Psoas muscle (tissue), 8 donors: Measurements from ENCODE around the gene NOVA2. TPM values are rescaled to one million over a fixed set of nuclear protein-coding genes. Genes with fewer than 3 reads are reported as not detected.
A peak's percentile ranks its signal among the peaks of the same experiment; 100 is the strongest.

ENCODE experiments used
- ATAC-seq, 4 donors: fragments of 200-7000 bp; cut with Tn5 transposase; one replicate each; pipeline ENCODE4 v1.9.1; 2020; ENCODE audit warnings: moderate library complexity in 3 of 4, mild to moderate bottlenecking in 2 of 4
- DNase-seq, 2 donors: peaks; one replicate each; pipeline ENCODE4 v3.0.0-alpha.2; 2020
- H3K27ac ChIP-seq: fragments of 200-600 bp; one replicate; pipeline ENCODE4 v1.8.0; 2022
- H3K27me3 ChIP-seq, 3 donors: fragments of 200-600 bp in 1 of 3; one replicate each; pipeline versions ENCODE4 v1.6.1 to v1.8.0; 2013 to 2022; ENCODE audit warnings: low read length in 2 of 3, mild to moderate bottlenecking in 2 of 3, moderate library complexity in 1 of 3; ENCODE audit not compliant: insufficient read depth in 3 of 3
- H3K36me3 ChIP-seq, 2 donors: fragments of 200-600 bp in 1 of 2; one replicate each; pipeline versions ENCODE4 v1.6.1 to v1.8.0; 2013 to 2022; ENCODE audit warnings: low read depth in 1 of 2, mild to moderate bottlenecking in 1 of 2, moderate library complexity in 1 of 2; ENCODE audit not compliant: insufficient read depth in 1 of 2
- H3K4me1 ChIP-seq: fragments of 200-600 bp; one replicate; pipeline ENCODE4 v1.8.0; 2022
- H3K4me3 ChIP-seq: fragments of 200-600 bp; one replicate; pipeline ENCODE4 v1.8.0; 2022; ENCODE audit warnings: mild to moderate bottlenecking
- H3K9me3 ChIP-seq: fragments of 200-600 bp; one replicate; pipeline ENCODE4 v1.8.0; 2022
- CTCF ChIP-seq: fragments of 200-600 bp; IDR thresholded peaks from one replicate; pipeline ENCODE4 v1.8.0; 2022; ENCODE audit warnings: antibody characterized with exemption
- WGBS, 3 donors: extraction: QIAGEN DNeasy Blood & Tissue Kit; methylation state at CpG; one replicate each; pipeline versions ENCODE4 v1.1.6 to v1.1.7; 2013; 5-methylcytosine and 5-hydroxymethylcytosine counted together
- intact Hi-C, 2 donors: fragments of 100-400 bp; cut with DNase I; formaldehyde crosslinking; loops; one replicate each; pipeline versions ENCODE4 v1.11.0 to v1.14.2; 2022
- polyA plus RNA-seq, 3 donors: library from polyadenylated mRNA; stranded (reverse); fragments of 200-250 nt; gene quantifications; one replicate each; pipeline ENCODE4 v1.2.3, GENCODE V29; 2013
- total RNA-seq, 4 donors: library from RNA; stranded (reverse); fragmentation: NEBNext Ultra II Directional in 2 of 4; extraction: Animal tissue kit (Norgen Biotek cat#: 25700) in 2 of 4; gene quantifications; one replicate each; pipeline versions ENCODE4 v1.2.1 to v1.2.4, GENCODE V29; 2021 to 2023
- donor health status: healthy with polysubstance abuse.
- donor health status: DM: no; HTN: no; CAD: no; lungs with moderate emphysema.
- donor health status: Bipolar disorder and iron deficiency.
- donor health status: healthy.
- donor health status: DM: yes; HTN: yes; CAD: no.
- donor health status: DM: no; HTN: no; CAD: no.
- donor health status: DM: no; HTN: no; CAD: no.
- donor health status: DM: yes; HTN: yes; CAD: no.

The NOVA2 gene
- total and polyA plus RNA-seq, 7 donors: 0.27 to 4.3 (median 1.6) TPM

DNA sequence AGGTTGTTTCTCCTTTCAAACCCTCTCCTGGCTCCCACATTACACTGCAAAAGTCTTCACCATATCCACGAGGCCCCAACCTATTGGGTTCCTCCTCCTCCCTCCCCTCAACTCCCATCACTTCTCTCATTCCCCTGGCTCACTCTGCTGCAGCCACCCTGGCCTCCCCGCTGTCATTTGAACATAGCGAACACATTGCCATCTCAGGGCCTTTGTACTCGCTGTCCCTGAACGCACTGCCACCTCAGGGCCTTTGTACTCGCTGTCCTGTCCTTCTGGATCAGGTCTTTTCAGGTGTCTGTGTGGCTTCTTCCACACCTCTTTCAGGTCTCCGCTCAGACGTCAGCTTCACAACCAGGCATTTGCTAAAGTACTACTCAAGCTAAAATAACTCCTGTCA, 23.3 kb upstream of the NOVA2 start:
- intact Hi-C loops: loop anchor here (5.0 kb wide), 2 partner anchors 70 to 110 kb away; partner anchors contain the start of gene IRF2BP1 (in 1 of the 2)
- DNase-seq: no peak
- no peak for ATAC-seq
- Histone ChIP-seq H3K4me1 (no peaks in the 10 kb centered on the region), H3K36me3 (peaks cover 0 to 10% of the 10 kb centered on the region in 2 donors), H3K9me3 (no peaks in the 10 kb centered on the region), H3K27me3 (peaks cover 0 to 10% (median 9%) of the 10 kb centered on the region in 3 donors), H3K4me3 (no peak overlapping the region), H3K27ac (no peak overlapping the region)
- WGBS, 3 donors: 82 to 86% (median 84%) methylated on average over 8 of the region's 8 CpGs
- no peak for TF ChIP-seq CTCF

- Histone ChIP-seq H3K4me3 (peak overlapping the region; percentile 75), H3K4me1 (no peaks in the 10 kb centered on the region), H3K9me3 (no peaks in the 10 kb centered on the region), H3K27me3 (peaks cover 0 to 11% (median 9%) of the 10 kb centered on the region in 3 donors), H3K36me3 (peaks cover 0 to 10% of the 10 kb centered on the region in 2 donors), H3K27ac (peak overlapping the region; percentile 81)
- intact Hi-C loops: loop anchor here (5.0 kb wide), 2 partner anchors 69 to 109 kb away; partner anchors contain the start of gene IRF2BP1 (in 1 of the 2)
- DNase-seq (no peak), ATAC-seq (no peak)
- TF ChIP-seq CTCF: no peak
- WGBS, 3 donors: 10 to 13% (median 12%) methylated on average over 13 of the region's 13 CpGs
Observed at GRCh38 chr19:45995715-45996385, 22.2 kb upstream of the NOVA2 start.

GRCh38 chr19:45994998-45995714, 21.5 kb upstream of the NOVA2 start, which contains the start of gene CCDC61:
CCDC61 (plus strand) TSS chr19:45995467; CDS start chr19:46003019, 7,552 bp downstream.
- 0 to 1% (median 0%) methylated on average over 34 of the region's 34 CpGs for WGBS, 3 donors
- Histone ChIP-seq H3K4me3 (peak within 1 kb of the TSS; percentile 75), H3K27me3 (peaks cover 0 to 7% (median 7%) of the 10 kb centered on the region in 3 donors), H3K4me1 (no peaks in the 10 kb centered on the region), H3K9me3 (no peaks in the 10 kb centered on the region), H3K36me3 (peaks cover 0 to 10% of the 10 kb centered on the region in 2 donors), H3K27ac (peak within 1 kb of the TSS; percentile 81)
- no peak for TF ChIP-seq CTCF
- intact Hi-C loops: loop anchor here (5.0 kb wide), 2 partner anchors 68 to 108 kb away; partner anchors contain the start of gene IRF2BP1 (in 1 of the 2)
- peak; percentile 91 to 96 for DNase-seq
- peak; percentile 98 to 99 (median 98) for ATAC-seq

- TF ChIP-seq CTCF: no peak
- peaks cover 0 to 6% (median 3%) of the 10 kb centered on the region in 3 donors for H3K27me3 ChIP-seq
- DNase-seq: no peak
- intact Hi-C loops: no loop called here
- H3K4me1 ChIP-seq: no peaks in the 10 kb centered on the region
- H3K4me3 ChIP-seq: peak overlapping the region; percentile 75
- H3K9me3 ChIP-seq: no peaks in the 10 kb centered on the region
- WGBS, 3 donors: 11 to 13% (median 11%) methylated on average over 8 of the region's 8 CpGs
- peaks cover 0 to 10% of the 10 kb centered on the region in 2 donors for H3K36me3 ChIP-seq
- ATAC-seq: peak in 3 of 4 donors; percentile 2 to 23 (median 3)
- peak overlapping the region; percentile 26 for H3K27ac ChIP-seq
Observed at GRCh38 chr19:45994456-45994997, 20.9 kb upstream of the NOVA2 start.
